HG02623 (cell line): ENCODE data around the gene GINS2.

Source experiments
- ATAC-seq: cut with Tn5 transposase; IDR thresholded peaks from one replicate; pipeline ENCODE4 v1.9.1; 2021; ENCODE audit warnings: moderate library complexity; ENCODE audit not compliant: unreplicated experiment

GINS2 gene

DNA sequence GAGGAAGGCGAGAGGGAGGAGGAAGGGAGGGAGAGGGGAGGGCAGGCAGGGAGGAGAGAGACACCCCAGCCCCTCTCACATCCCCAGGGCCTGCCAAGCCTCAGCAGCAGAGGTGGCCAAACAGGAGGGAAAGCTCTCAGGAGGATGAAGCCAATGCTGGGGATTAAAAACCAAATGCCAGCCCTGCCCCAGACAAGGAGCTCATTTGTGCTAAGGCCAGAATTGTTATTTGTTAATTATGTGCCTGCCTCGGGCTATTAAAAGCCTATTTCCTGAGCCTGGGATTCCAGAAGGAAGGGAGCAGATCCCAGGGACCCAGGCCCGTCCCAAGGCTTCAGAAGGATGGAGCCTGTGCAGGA lies 27.9 kb upstream of the GINS2 start:
- no peak for ATAC-seq

GRCh38 chr16:85716022-85716679 lies 27.4 kb upstream of the GINS2 start:
- no peak for ATAC-seq

- no peak for ATAC-seq
These were observed 26.6 kb upstream of the GINS2 start for GRCh38 chr16:85715169-85716021.

- ATAC-seq: no peak
These were observed 24.0 kb upstream of the GINS2 start for GRCh38 chr16:85712801-85713200.

GRCh38 chr16:85711982-85712587 lies 23.3 kb upstream of the GINS2 start:
- no peak for ATAC-seq

DNA sequence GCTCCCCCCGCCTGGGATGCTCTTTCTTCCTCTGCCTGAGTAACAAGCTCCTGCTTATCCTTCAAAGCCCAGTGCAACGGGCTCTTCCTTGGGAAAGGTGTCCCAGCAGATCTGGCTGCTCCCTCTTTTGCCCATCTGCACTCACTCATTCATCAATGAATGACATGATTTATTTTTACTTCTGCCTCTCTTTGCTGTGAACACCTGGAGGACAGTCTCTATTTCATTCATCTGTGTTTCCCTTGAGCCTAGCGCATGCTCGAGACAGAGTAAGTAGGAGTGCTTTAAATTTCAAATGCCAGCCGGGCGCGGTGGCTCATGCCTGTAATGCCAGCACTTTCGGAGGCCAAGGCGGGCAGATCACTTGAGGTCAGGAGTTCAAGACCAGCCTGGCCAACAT lies 22.0 kb upstream of the GINS2 start:
- ATAC-seq: no peak

GRCh38 chr16:85709766-85710585 lies 21.2 kb upstream of the GINS2 start:
- ATAC-seq: no peak

DNA sequence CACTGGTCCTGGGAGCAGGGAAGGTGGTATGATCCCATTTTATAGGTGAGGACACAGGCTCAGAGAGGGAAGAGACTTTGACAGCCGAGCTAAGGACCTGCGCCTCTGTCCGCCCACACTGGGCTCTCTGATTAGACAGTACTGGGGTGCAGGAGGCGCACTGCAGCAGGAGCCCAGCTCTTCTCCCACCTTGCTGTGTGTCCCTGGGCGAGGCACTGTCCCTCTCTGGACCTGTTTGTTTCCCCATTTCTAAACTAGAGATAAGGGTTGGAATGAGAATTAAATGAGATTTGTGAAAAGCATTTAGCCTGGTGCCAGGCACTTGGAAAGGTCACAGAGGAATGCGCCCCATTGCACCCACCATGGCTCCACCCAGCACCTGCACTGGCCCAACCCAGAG lies 19.6 kb upstream of the GINS2 start:
- no peak for ATAC-seq

GRCh38 chr16:85707528-85708095 lies 18.9 kb upstream of the GINS2 start:
- ATAC-seq: no peak

GRCh38 chr16:85706449-85707034 lies 17.8 kb upstream of the GINS2 start:
- no peak for ATAC-seq

GRCh38 chr16:85704900-85705846 lies 16.4 kb upstream of the GINS2 start:
- ATAC-seq: no peak

DNA sequence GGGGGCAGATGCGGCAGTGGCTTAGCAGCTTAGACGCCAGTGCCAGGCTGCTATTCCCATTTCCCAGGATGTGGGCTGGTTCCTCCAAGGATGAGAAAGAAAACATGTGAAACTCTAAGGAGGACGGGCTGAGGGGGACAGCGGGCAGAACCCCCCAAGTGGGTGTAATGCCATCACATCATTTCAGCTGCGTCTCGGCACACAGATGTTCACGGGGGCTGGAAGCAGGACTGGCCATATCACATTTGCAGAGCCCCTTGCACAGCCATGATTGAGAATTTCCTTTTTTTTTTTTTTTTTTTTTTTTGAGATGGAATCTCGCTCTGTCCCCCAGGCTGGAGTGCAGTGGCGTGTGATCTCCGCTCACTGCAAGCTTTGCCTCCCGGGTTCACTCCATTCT lies 15.3 kb upstream of the GINS2 start:
- ATAC-seq: no peak

- no peak for ATAC-seq
These were observed 10.9 kb upstream of the GINS2 start for GRCh38 chr16:85699628-85700027.

- ATAC-seq: no peak
These were observed 10.3 kb upstream of the GINS2 start for GRCh38 chr16:85698935-85699558.

DNA sequence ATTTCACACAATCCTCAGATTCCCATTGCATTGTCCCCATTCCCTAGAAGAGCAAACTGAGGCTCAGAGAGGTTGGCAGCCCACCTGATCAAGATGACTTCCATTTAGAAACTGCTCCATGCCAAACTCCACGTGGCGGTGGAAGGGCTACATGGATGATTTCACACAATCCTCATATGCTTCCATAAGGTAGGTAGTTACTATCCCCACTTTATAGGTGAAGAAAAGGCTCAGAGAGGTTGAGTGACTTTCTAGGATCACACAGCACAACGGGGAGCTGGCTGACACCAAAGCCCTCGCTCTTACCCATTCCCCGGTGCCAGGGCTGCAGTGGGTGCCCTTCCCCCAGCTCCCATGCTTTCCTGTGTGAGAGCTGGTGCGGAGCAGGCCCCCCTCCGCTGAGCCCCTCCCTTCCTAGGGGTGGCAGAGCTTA lies 9.7 kb upstream of the GINS2 start:
- no peak for ATAC-seq

DNA sequence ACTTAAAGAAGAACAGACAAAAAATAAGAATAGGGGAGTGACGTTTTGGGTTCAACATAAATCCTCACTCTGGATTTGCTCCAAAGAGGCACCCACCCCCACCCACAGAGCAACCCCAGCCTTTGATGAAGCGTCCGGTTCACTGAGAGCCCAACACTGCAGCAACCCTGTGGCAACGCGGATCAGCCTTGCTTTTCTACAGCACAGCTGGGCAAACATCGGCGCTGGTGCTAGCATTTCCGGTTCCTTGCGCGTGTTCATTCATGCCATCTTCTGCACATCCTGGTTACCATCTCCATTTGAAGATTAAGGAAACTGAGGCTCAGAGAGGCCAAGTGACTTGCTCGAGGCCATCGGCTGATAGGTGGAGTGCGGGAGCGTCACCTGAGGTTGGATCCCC lies 8.7 kb upstream of the GINS2 start:
- ATAC-seq: no peak

- no peak for ATAC-seq
These were observed 8.0 kb upstream of the GINS2 start for GRCh38 chr16:85696781-85697180.

DNA sequence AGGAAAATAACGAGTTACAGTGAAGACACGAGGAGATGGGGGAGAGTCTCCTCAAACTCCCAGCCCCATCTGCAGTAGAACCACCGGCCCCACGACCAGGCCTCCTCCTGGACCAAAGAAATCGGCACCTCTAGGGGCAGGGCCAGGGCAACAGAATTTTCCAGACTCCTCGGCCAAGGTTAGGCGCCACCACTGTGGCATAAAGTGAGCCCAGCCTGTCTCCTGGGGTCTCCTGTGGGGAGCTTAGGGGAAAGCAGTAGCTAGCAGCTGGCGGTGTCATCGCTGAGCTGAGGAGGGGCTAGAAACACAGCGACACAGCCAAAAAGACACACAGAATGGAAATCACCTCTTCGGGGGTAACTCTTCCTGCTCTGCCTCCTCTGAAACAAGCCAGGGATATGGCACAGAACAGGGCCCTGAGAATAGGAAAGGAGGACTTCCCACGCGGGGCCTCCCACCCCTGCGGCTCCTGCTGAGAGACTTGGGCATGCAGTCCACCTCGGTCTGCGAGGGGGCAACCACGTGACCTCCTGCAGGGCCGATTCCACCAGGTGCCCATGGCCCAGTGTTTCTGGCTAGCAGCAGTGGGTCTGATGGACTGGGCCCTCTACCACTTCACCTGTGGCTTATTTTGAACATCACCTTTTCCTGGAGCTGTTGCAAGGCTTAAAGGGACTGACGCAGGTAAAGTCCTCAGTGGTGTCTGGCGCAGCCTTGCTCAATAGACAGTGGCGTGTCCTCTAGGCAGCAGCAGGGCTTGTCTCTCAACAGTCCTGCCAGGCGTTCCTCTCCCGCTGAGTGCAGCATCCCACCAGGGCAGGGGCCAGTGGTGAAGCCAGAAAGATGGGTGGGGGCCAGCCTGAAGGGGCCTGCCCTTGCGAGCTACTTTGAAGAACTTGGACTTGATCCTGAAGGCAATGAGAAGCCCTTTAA lies 6.7 kb upstream of the GINS2 start:
- ATAC-seq: no peak
